Measurements from ENCODE around the gene LTBP1.

LTBP1 gene

DNA sequence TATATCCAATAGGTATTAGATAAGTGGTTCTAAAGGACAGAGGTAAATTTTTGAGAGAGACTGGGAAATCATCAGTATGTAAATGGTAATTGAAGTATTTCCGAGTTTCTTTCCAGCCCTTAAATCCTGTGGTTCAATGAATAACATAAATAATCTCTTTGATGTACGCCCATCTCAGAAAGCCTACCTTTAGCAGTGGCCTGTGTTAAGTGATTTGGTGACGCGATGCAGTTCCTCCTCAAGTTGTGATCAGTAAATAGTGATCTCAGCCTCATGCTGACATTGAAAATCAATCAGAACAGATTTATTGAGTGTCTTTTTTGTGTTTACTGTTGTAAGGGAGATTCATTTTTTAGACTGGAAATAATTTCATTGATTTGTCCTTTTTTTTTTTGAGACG lies 392.5 kb downstream of the LTBP1 start:
- in situ Hi-C loops (cut with HindIII; ENCODE audit: low sequenced_read_pairs), result no loop called here

DNA sequence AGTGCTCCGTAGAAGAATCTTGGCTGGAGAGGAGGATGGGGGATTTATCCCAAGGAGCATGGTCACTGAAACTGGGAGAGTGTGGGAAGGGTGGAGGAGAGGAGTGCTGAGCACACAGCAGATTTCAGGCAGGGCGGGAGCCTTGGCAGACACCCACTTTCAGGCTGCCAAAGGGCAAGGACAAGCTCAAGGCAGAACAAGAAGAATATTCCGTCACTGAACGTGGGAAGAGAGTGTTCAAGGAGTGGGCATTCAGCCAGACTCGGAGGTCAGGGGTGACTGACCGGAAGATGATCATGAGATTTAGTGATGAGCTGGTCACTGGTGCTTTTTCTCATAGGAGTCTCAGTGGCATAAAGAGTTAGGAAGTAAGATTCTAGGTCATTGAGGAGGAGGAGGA lies 393.5 kb downstream of the LTBP1 start:
- no peak overlapping the region for H3K4me3 ChIP-seq (ENCODE audit: low read depth, low read length)
- TF ChIP-seq, protein P1, sequence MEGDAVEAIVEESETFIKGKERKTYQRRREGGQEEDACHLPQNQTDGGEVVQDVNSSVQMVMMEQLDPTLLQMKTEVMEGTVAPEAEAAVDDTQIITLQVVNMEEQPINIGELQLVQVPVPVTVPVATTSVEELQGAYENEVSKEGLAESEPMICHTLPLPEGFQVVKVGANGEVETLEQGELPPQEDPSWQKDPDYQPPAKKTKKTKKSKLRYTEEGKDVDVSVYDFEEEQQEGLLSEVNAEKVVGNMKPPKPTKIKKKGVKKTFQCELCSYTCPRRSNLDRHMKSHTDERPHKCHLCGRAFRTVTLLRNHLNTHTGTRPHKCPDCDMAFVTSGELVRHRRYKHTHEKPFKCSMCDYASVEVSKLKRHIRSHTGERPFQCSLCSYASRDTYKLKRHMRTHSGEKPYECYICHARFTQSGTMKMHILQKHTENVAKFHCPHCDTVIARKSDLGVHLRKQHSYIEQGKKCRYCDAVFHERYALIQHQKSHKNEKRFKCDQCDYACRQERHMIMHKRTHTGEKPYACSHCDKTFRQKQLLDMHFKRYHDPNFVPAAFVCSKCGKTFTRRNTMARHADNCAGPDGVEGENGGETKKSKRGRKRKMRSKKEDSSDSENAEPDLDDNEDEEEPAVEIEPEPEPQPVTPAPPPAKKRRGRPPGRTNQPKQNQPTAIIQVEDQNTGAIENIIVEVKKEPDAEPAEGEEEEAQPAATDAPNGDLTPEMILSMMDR (IDR thresholded peaks at IDR 0.05; ENCODE audit: low read depth, low read length, missing control alignments), result no peak
- no peak for DNase-seq (ENCODE audit: low read depth)
- in situ Hi-C loops (cut with HindIII; ENCODE audit: low sequenced_read_pairs), result no loop called here

More for the DNA sequence above, 392.5 kb downstream of the LTBP1 start:
- no peak for DNase-seq (ENCODE audit: low read depth)
- H3K4me3 ChIP-seq (ENCODE audit: low read depth, low read length), result no peak overlapping the region
- TF ChIP-seq, protein P1 (IDR thresholded peaks at IDR 0.05; ENCODE audit: low read depth, low read length, missing control alignments), result no peak

DNA sequence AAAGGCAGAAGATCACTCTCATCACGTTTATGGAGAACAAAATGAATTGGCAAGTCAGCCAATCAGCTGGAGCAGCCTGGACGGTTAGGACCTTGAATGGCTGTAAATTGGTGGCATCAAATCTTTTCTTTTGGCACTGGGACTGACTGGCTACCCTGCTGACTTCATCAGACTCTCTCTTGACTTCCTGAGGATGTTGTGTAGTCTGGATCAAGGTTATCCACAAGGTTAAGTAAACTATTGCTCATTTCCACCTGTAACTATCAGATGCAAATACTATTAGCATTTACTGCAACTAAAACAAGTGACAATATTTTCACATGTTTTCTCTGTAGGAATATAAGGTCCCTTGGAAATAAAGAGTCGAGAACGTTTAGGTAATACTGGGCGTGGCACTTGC lies 395.4 kb downstream of the LTBP1 start:
- DNase-seq (ENCODE audit: low read depth), result no peak
- H3K4me3 ChIP-seq (ENCODE audit: low read depth, low read length), result no peak overlapping the region
- in situ Hi-C loops (cut with HindIII; ENCODE audit: low sequenced_read_pairs), result no loop called here
- TF ChIP-seq, protein P1 (IDR thresholded peaks at IDR 0.05; ENCODE audit: low read depth, low read length, missing control alignments), result no peak

DNA sequence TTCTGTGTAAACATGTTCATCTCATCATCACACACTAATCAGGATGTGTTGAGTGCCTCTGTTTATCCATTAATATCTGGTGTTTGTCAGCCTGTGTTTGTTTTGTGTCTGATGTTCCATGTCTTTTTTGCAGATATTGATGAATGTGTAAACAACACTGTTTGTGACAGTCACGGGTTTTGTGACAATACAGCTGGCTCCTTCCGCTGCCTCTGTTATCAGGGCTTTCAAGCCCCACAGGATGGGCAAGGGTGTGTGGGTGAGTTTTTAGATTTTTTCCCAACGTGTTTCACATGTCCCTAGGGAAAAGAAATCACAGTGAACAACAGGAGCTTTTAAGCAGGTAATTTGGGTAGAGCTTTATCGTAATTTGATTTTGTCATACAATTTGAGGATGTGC lies 396.0 kb downstream of the LTBP1 start:
- TF ChIP-seq, protein P1 (IDR thresholded peaks at IDR 0.05; ENCODE audit: low read depth, low read length, missing control alignments), result no peak
- in situ Hi-C loops (cut with HindIII; ENCODE audit: low sequenced_read_pairs), result no loop called here
- no peak for DNase-seq (ENCODE audit: low read depth)
- H3K4me3 ChIP-seq (ENCODE audit: low read depth, low read length), result no peak overlapping the region

DNA sequence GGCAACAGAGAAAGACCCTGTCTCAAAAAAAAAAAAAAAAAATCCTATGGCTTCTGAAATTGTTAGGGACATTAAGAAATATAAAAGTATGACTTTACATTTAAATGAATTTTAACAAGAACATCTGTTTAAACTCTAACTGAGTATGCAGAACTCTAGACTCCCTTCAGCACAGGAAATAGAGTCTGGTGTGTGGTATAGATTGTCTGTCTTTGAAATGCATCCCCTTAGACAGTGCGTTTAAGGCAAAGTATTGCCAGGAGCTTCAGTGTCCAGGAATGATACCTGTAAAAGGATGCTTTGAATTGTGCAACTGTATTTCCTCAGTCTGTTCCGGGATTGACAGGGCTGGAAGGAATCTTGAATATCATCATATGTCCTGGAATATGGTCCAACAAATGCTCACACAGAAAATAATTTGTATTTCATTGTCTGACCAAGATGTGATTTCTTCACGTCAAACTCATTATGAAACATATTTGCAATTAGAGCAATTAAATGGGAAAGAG lies 396.7 kb downstream of the LTBP1 start:
- in situ Hi-C loops (cut with HindIII; ENCODE audit: low sequenced_read_pairs), result no loop called here
- no peak overlapping the region for H3K4me3 ChIP-seq (ENCODE audit: low read depth, low read length)
- TF ChIP-seq, protein P1 (IDR thresholded peaks at IDR 0.05; ENCODE audit: low read depth, low read length, missing control alignments), result no peak
- no peak for DNase-seq (ENCODE audit: low read depth)

DNA sequence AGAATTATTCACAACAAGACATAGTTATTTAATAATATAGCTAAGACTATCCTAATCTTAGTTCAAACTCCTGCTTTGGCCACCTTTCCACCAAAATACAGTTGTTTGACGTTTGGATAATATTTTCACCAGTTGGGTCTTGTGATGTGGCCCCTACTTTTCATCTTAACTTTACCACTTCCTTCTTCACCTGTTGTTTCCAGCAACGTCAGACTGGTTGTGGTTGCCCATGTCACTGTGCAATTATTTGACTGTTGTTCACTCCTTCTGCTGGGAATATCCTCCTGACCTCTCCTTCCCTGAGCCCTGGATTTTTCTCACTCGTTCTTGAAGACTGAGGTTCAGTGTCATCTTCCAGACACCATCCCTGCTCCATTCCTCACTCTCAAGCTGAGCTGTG lies 397.5 kb downstream of the LTBP1 start:
- TF ChIP-seq, protein P1 (IDR thresholded peaks at IDR 0.05; ENCODE audit: low read depth, low read length, missing control alignments), result no peak
- in situ Hi-C loops (cut with HindIII; ENCODE audit: low sequenced_read_pairs), result no loop called here
- DNase-seq (ENCODE audit: low read depth), result no peak
- no peak overlapping the region for H3K4me3 ChIP-seq (ENCODE audit: low read depth, low read length)

DNA sequence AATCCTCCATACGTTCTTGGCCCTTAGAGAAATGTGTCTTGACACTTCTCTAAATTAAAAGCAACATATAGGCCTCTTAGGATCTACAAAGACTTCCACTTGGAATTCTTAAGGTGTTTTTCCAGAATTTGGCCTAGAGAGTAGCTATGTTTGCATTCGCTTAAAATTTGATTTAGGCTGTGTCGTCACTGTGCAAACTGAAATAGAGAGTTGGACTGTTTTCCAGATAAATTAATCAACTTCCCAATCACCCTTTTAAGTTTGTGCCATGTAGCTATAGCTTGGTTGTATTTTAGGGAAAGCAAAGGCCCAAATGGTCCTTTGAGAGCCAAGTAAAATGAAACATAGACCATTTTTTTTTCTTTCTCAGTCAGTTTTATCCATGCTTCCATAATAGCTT lies 401.1 kb downstream of the LTBP1 start:
- no peak for DNase-seq (ENCODE audit: low read depth)
- TF ChIP-seq, protein P1 (IDR thresholded peaks at IDR 0.05; ENCODE audit: low read depth, low read length, missing control alignments), result no peak
- H3K4me3 ChIP-seq (ENCODE audit: low read depth, low read length), result no peak overlapping the region
- in situ Hi-C loops (cut with HindIII; ENCODE audit: low sequenced_read_pairs), result no loop called here

Measured in astrocyte of the cerebellum (primary cell).